Pancreas (tissue), 10 donors: ENCODE measurements around the gene OVCA2. TPM values are rescaled to one million over a fixed set of nuclear protein-coding genes. Genes with fewer than 3 reads are reported as not detected.

Experiments used
- ATAC-seq, 4 donors: fragments of 200-7000 bp; cut with Tn5 transposase; one replicate each; pipeline versions ENCODE4 v1.8.0 to v1.9.1; 2020; ENCODE audit warnings: mild to moderate bottlenecking in 4 of 4, moderate library complexity in 4 of 4
- DNase-seq, 6 donors: peaks; one replicate each; pipeline ENCODE4 v3.0.0-alpha.2; 2020
- FAIRE-seq: peaks from 2 replicates; lab custom pipeline; 2012; peaks lifted over from hg19 to GRCh38; lab: Jason Lieb, UNC
- H3K27ac ChIP-seq, 4 donors: fragments of 200-600 bp; sonication (generic); 1 replicate in 3 of 4; 2 replicates in 1 of 4; pipeline versions ENCODE4 v1.5.0 to v1.8.0; 2020
- H3K27me3 ChIP-seq, 4 donors: fragments of 200-600 bp; one replicate each; pipeline ENCODE4 v1.8.0; 2021
- H3K36me3 ChIP-seq, 3 donors: fragments of 200-600 bp; sonication (generic) in 1 of 3; one replicate each; pipeline versions ENCODE4 v1.5.0 to v1.8.0; 2020 to 2021
- H3K4me1 ChIP-seq, 3 donors: fragments of 200-600 bp; one replicate each; pipeline ENCODE4 v1.8.0; 2021
- H3K4me3 ChIP-seq, 4 donors: fragments of 200-600 bp; sonication (generic) in 2 of 4; one replicate each; pipeline versions ENCODE4 v1.5.0 to v1.8.0; 2020 to 2021
- H3K9me3 ChIP-seq, 4 donors: fragments of 200-600 bp; one replicate each; pipeline ENCODE4 v1.8.0; 2021
- CTCF ChIP-seq, 4 donors: fragments of 200-600 bp; sonication (generic) in 3 of 4; IDR thresholded peaks; one replicate each; pipeline versions ENCODE4 v1.5.0 to v1.8.0; 2021; ENCODE audit warnings: antibody characterized with exemption in 4 of 4
- whole genome bisulfite sequencing, 2 donors: extraction: QIAGEN DNeasy Blood & Tissue Kit; methylation state at CpG; one replicate each; pipeline ENCODE4 v1.1.7; 2013; 5-methylcytosine and 5-hydroxymethylcytosine counted together
- intact Hi-C, 3 donors: fragments of 100-400 bp; cut with DNase I; formaldehyde crosslinking; loops; one replicate each; pipeline versions ENCODE4 v1.11.1 to v1.14.2; 2022
- polyA plus RNA-seq, 2 donors: library from polyadenylated mRNA; stranded (reverse); fragments of 200-250 nt; gene quantifications; one replicate each; pipeline ENCODE4 v1.2.3, GENCODE V29; 2013
- total RNA-seq, 6 donors: library from RNA; stranded (reverse); fragmentation: NEBNext Ultra II Directional in 4 of 6; extraction: Animal tissue kit (Norgen Biotek cat#: 25700) in 4 of 6; gene quantifications; one replicate each; pipeline versions ENCODE4 v1.2.1 to v1.2.4, GENCODE V29; 2021 to 2023
- donor health status: healthy with polysubstance abuse.
- donor health status: DM: no; HTN: no; CAD: no; lungs with moderate emphysema.
- donor health status: DM: no; HTN: no; CAD: no.
- donor health status: control.
- donor health status: control.
- donor health status: Bipolar disorder and iron deficiency.
- donor health status: DM: yes; HTN: yes; CAD: no.
- donor health status: DM: no; HTN: no; CAD: no.
- donor health status: DM: no; HTN: no; CAD: no.
- donor health status: DM: yes; HTN: yes; CAD: no.

OVCA2 gene
- total RNA-seq (10 to 100 TPM; 10.4 to 20.5 (median 17.9) TPM), polyA plus RNA-seq (10 to 100 TPM; 46.3 to 79.3 TPM)

GRCh38 chr17:2041561-2042389 is at the start of gene OVCA2:
TSS of gene OVCA2 (plus strand) at chr17:2042022. CDS start at chr17:2042048, 26 bp downstream.
- H3K9me3 ChIP-seq, result no peaks in the 10 kb centered on the region
- peak within 1 kb of the TSS; percentile 63 to 81 (median 68) for H3K4me3 ChIP-seq
- H3K27ac ChIP-seq, result peak within 1 kb of the TSS; percentile 76 to 89 (median 79)
- H3K27me3 ChIP-seq, result no peaks in the 10 kb centered on the region
- DNase-seq (peak; percentile 95 to 99 (median 96)), ATAC-seq (peak; percentile 94 to 97 (median 96)), FAIRE-seq (no peak)
- intact Hi-C loops, result loop anchor here in 1 of 3 donors (5.0 kb wide), 1 partner anchor 134 kb away; no protein-coding TSS in a partner anchor
- TF ChIP-seq CTCF (IDR thresholded peaks at IDR 0.05), result peak in 1 of 4 donors; percentile 17
- peaks cover 0 to 11% (median under 1%) of the 10 kb centered on the region in 3 donors for H3K36me3 ChIP-seq
- 0 to 1% methylated on average over 75 to 93 of the region's 93 CpGs for WGBS, 2 donors
- peaks cover 0 to 9% (median 0%) of the 10 kb centered on the region in 3 donors for H3K4me1 ChIP-seq

- ATAC-seq (no peak), DNase-seq (no peak), FAIRE-seq (no peak)
- H3K27me3 ChIP-seq, result no peaks in the 10 kb centered on the region
- intact Hi-C loops, result no loop called here
- peaks cover 13 to 19% (median 14%) of the 10 kb centered on the region in 3 donors for H3K4me1 ChIP-seq
- no peak overlapping the region for H3K4me3 ChIP-seq
- H3K36me3 ChIP-seq, result no peaks in the 10 kb centered on the region
- no peak for TF ChIP-seq CTCF (IDR thresholded peaks at IDR 0.05)
- 80 to 83% methylated on average over 10 of the region's 10 CpGs for WGBS, 2 donors
- no peak overlapping the region for H3K27ac ChIP-seq
- no peaks in the 10 kb centered on the region for H3K9me3 ChIP-seq
Observed at GRCh38 chr17:1992541-1992940, 49.3 kb upstream of the OVCA2 start.

GRCh38 chr17:1994707-1995106 is 47.1 kb upstream of the OVCA2 start:
- Histone ChIP-seq H3K4me1 (peaks cover 22 to 34% (median 24%) of the 10 kb centered on the region in 3 donors), H3K27me3 (no peaks in the 10 kb centered on the region), H3K27ac (no peak overlapping the region), H3K36me3 (no peaks in the 10 kb centered on the region), H3K4me3 (no peak overlapping the region), H3K9me3 (no peaks in the 10 kb centered on the region)
- FAIRE-seq (no peak), ATAC-seq (no peak), DNase-seq (no peak)
- TF ChIP-seq CTCF (IDR thresholded peaks at IDR 0.05), result no peak
- 94% methylated on average over 4 of the region's 4 CpGs for WGBS, 2 donors
- intact Hi-C loops, result no loop called here

- TF ChIP-seq CTCF (IDR thresholded peaks at IDR 0.05), result no peak
- intact Hi-C loops, result no loop called here
- peaks cover 29 to 41% (median 31%) of the 10 kb centered on the region in 3 donors for H3K4me1 ChIP-seq
- DNase-seq, result no peak
- no peak overlapping the region for H3K4me3 ChIP-seq
- ATAC-seq, result no peak
- no peak overlapping the region for H3K27ac ChIP-seq
- no peak for FAIRE-seq
- WGBS, 2 donors, result 80 to 82% methylated on average over 16 of the region's 16 CpGs
- no peaks in the 10 kb centered on the region for H3K36me3 ChIP-seq
- no peaks in the 10 kb centered on the region for H3K27me3 ChIP-seq
- no peaks in the 10 kb centered on the region for H3K9me3 ChIP-seq
Observed at GRCh38 chr17:1995321-1995892, 46.4 kb upstream of the OVCA2 start.
